Measurements from ENCODE around the gene SLC22A5. TPM values are rescaled to one million over a fixed set of nuclear protein-coding genes. Genes with fewer than 3 reads are reported as not detected.

Gene SLC22A5
- total and polyA plus RNA-seq, 2 experiments from 2014 or later = 14.7 to 20.8 TPM

GRCh38 chr5:132380047-132380446, 10.5 kb downstream of the SLC22A5 start:
- no peak overlapping the region for H2AFZ ChIP-seq
- peaks cover 4% of the 10 kb centered on the region for H3K4me1 ChIP-seq (ENCODE audit: insufficient read depth)
- H3K9me2 ChIP-seq (replicated peaks; ENCODE audit: insufficient read depth) = no peaks in the 10 kb centered on the region
- H3K27me3 ChIP-seq = no peaks in the 10 kb centered on the region
- H4K20me1 ChIP-seq (ENCODE audit: insufficient read depth, poor library complexity, severe bottlenecking) = no peaks in the 10 kb centered on the region
- no peaks in the 10 kb centered on the region for H3K9me3 ChIP-seq (ENCODE audit: low read depth)
- no peak overlapping the region for H3K4me3 ChIP-seq
- DNase-seq (ENCODE audit: low spot score) = no peak
- 84% methylated on average over 6 of the region's 6 CpGs for WGBS (ENCODE audit: low lambda C conversion rate, missing lambda C conversion rate)
- no peak overlapping the region for H3K27ac ChIP-seq
- H3K4me2 ChIP-seq = no peak overlapping the region
- H3K79me2 ChIP-seq = peaks cover 29% of the 10 kb centered on the region
- TF ChIP-seq CTCF (IDR thresholded peaks at IDR 0.05; ENCODE audit: poor library complexity) = no peak
- no peak for TF ChIP-seq EZH2 (IDR thresholded peaks at IDR 0.05; ENCODE audit: borderline replicate concordance)
- no peak for TF ChIP-seq EZH2phosphoT487 (IDR thresholded peaks at IDR 0.05; ENCODE audit: low read depth, severe bottlenecking, unreplicated experiment)
- H3K36me3 ChIP-seq (replicated peaks; ENCODE audit: insufficient read depth, low read depth) = no peaks in the 10 kb centered on the region

DNA sequence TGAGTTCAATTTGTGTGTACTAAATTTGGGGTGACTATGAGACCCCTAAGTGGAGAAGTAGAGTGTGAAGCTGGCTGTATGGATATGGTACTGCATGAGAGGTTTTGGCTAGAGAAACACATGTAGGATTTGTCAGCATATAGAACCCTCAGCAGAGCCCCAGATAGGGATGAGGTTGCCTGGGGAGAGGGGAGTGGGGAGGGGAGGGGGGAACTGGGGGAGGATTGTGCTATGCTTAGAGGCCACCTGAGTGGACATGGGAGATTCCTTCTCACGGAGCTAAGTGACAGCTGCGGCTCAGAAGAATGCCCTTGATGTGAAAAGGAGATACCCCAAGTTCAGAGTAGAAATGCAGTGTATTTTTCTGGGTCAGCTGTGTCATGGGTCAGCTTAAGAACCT, 11.2 kb downstream of the SLC22A5 start:
- H3K4me3 ChIP-seq = no peak overlapping the region
- no peak for TF ChIP-seq EZH2 (IDR thresholded peaks at IDR 0.05; ENCODE audit: borderline replicate concordance)
- no peak for TF ChIP-seq EZH2phosphoT487 (IDR thresholded peaks at IDR 0.05; ENCODE audit: low read depth, severe bottlenecking, unreplicated experiment)
- TF ChIP-seq CTCF (IDR thresholded peaks at IDR 0.05; ENCODE audit: poor library complexity) = no peak
- no peaks in the 10 kb centered on the region for H3K36me3 ChIP-seq (replicated peaks; ENCODE audit: insufficient read depth, low read depth)
- no peaks in the 10 kb centered on the region for H3K9me2 ChIP-seq (replicated peaks; ENCODE audit: insufficient read depth)
- no peak overlapping the region for H3K27ac ChIP-seq
- DNase-seq (ENCODE audit: low spot score) = no peak
- no peaks in the 10 kb centered on the region for H3K27me3 ChIP-seq
- H3K9me3 ChIP-seq (ENCODE audit: low read depth) = no peaks in the 10 kb centered on the region
- WGBS (ENCODE audit: low lambda C conversion rate, missing lambda C conversion rate) = 80% methylated on average over 1 of the region's 2 CpGs
- H2AFZ ChIP-seq = no peak overlapping the region
- H3K4me2 ChIP-seq = no peak overlapping the region
- H3K4me1 ChIP-seq (ENCODE audit: insufficient read depth) = peaks cover 7% of the 10 kb centered on the region
- H4K20me1 ChIP-seq (ENCODE audit: insufficient read depth, poor library complexity, severe bottlenecking) = no peaks in the 10 kb centered on the region
- H3K79me2 ChIP-seq = peaks cover 23% of the 10 kb centered on the region

GRCh38 chr5:132381614-132382013, 12.1 kb downstream of the SLC22A5 start:
- WGBS (ENCODE audit: low lambda C conversion rate, missing lambda C conversion rate) = 88% methylated on average over 1 of the region's 1 CpG
- no peak overlapping the region for H3K4me2 ChIP-seq
- TF ChIP-seq CTCF (IDR thresholded peaks at IDR 0.05; ENCODE audit: poor library complexity) (no peak), EZH2phosphoT487 (IDR thresholded peaks at IDR 0.05; ENCODE audit: low read depth, severe bottlenecking, unreplicated experiment) (no peak), EZH2 (IDR thresholded peaks at IDR 0.05; ENCODE audit: borderline replicate concordance) (no peak)

DNA sequence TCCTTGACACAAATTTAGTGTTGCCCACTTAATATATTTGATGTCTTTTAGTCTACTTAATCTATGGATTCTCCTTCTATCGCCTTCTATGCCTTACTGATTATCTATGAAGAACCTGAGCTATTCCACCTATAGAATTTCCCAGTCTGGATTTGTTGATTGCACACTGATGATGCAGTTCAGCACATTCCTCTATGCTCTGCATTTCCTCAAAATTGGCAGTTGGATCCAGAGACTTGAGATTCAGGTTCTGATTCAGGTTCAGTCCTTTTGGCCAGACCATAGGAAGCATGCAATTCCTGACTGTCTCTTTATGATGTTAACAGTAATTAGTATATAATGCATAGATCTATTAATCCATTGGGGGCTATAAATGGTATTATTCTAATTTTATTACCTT, 13.8 kb downstream of the SLC22A5 start:
- Histone ChIP-seq H3K27ac (no peak overlapping the region), H3K36me3 (replicated peaks; ENCODE audit: insufficient read depth, low read depth) (no peaks in the 10 kb centered on the region), H3K4me1 (ENCODE audit: insufficient read depth) (peaks cover 26% of the 10 kb centered on the region), H3K4me3 (no peak overlapping the region), H3K27me3 (no peaks in the 10 kb centered on the region), H4K20me1 (ENCODE audit: insufficient read depth, poor library complexity, severe bottlenecking) (no peaks in the 10 kb centered on the region), H3K4me2 (no peak overlapping the region), H3K9me3 (ENCODE audit: low read depth) (no peaks in the 10 kb centered on the region), H3K9me2 (replicated peaks; ENCODE audit: insufficient read depth) (no peaks in the 10 kb centered on the region), H3K79me2 (peaks cover 2% of the 10 kb centered on the region), H2AFZ (no peak overlapping the region)
- TF ChIP-seq CTCF (IDR thresholded peaks at IDR 0.05; ENCODE audit: poor library complexity) (no peak), EZH2 (IDR thresholded peaks at IDR 0.05; ENCODE audit: borderline replicate concordance) (no peak), EZH2phosphoT487 (IDR thresholded peaks at IDR 0.05; ENCODE audit: low read depth, severe bottlenecking, unreplicated experiment) (no peak)
- WGBS (ENCODE audit: low lambda C conversion rate, missing lambda C conversion rate) = 91% methylated on average over 1 of the region's 1 CpG
- DNase-seq (ENCODE audit: low spot score) = no peak

More at GRCh38 chr5:132381614-132382013, 12.1 kb downstream of the SLC22A5 start:
- no peak for DNase-seq (ENCODE audit: low spot score)
- Histone ChIP-seq H3K9me3 (ENCODE audit: low read depth) (no peaks in the 10 kb centered on the region), H3K4me1 (ENCODE audit: insufficient read depth) (peaks cover 12% of the 10 kb centered on the region), H3K4me3 (no peak overlapping the region), H3K27ac (no peak overlapping the region), H3K9me2 (replicated peaks; ENCODE audit: insufficient read depth) (no peaks in the 10 kb centered on the region), H4K20me1 (ENCODE audit: insufficient read depth, poor library complexity, severe bottlenecking) (no peaks in the 10 kb centered on the region), H3K36me3 (replicated peaks; ENCODE audit: insufficient read depth, low read depth) (no peaks in the 10 kb centered on the region), H2AFZ (no peak overlapping the region), H3K79me2 (peaks cover 14% of the 10 kb centered on the region), H3K27me3 (no peaks in the 10 kb centered on the region)

All from hepatocyte (in vitro differentiated cells).